Esophagus mucosa (tissue), 1 donor: ENCODE data around the gene KCTD17. TPM values are rescaled to one million over a fixed set of nuclear protein-coding genes. Genes with fewer than 3 reads are reported as not detected.

Experiments
- ATAC-seq: fragments of 200-7000 bp; cut with Tn5 transposase; one replicate; pipeline ENCODE4 v1.9.1; 2020
- total RNA-seq: library from RNA; stranded (reverse); gene quantifications from one replicate; pipeline ENCODE4 v1.2.4, GENCODE V29; 2023
- donor health status: DM: yes; HTN: yes; CAD: no.

The KCTD17 gene
- total RNA-seq, 1 donor from 2014 or later, result 3.9 TPM

GRCh38 chr22:37080838-37081237 is 29.3 kb downstream of the KCTD17 start:
- ATAC-seq, result no peak

DNA sequence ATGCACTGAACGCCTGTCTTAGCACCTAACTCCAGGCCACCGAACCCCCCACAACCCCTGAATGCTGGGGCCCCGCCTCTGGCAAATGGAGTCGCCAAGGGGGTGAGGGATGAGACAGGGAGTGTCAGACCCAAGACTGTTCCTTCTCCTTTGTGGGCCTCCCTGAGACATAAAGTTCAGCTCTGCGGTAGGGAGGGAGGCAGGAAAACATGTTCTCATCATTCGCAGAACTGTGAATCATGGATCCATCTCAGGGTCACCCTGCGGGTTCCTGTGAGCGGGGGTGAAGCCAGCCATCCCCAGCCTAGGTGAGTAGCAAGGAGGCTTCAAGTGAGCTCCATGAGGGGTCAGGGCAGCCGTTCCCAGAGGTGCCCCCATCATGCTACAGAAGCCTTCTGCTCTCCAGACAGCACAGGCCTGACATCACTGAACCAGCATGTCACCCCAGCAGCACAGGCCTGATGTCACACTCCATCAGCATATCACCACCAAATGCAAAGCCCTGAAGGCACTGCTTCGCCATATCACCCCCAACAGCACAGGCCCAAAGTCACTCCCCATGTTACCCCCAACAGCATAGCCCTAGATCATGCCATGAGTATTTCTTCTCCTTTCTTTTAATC is 30.8 kb downstream of the KCTD17 start:
- no peak for ATAC-seq

GRCh38 chr22:37083914-37084313 is 32.4 kb downstream of the KCTD17 start:
- ATAC-seq, result no peak

DNA sequence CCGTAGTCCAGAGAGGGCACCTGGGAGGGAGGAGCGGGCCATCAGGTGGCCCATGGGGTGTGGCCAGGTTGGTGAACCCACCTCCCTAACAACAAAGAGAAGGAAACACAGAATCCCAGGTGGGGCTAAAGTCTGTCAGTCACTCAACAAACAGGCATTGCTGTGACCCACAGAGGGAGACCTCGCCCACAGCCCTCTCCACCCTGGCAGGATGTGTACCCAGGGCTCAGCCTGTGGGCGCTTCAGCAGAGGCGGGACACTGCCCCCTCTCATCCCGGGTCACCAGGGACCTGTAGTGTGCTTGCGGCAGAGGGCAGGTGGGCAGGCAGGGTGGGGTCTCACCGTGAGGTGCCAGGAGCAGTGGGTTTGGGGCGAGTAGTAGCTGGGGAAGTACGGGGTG is 32.8 kb downstream of the KCTD17 start:
- no peak for ATAC-seq

DNA sequence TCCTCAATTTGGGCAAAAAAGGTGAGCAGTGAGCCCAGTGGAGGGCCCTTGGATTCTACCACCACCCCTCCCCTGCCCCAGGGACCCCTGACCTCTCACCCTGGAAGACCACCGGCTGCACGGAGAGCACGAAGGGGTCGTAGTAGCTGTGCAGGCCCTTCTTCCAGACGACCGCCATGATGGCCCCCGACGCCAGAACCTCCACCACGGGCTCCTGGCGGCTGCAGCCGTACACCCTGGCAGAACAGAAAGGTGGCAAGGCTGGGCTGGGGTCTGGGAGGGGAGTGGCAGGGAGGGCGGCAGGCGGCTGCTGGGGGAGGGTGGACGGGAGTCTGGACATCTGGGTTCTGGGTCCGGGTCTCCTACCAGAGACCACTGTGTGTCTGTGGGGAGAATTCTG is 34.6 kb downstream of the KCTD17 start:
- ATAC-seq, result no peak

GRCh38 chr22:37088108-37088605 is 36.6 kb downstream of the KCTD17 start:
- peak; percentile 15 for ATAC-seq

GRCh38 chr22:37088750-37089408 is 37.3 kb downstream of the KCTD17 start:
- ATAC-seq, result no peak

GRCh38 chr22:37089434-37089833 is 37.9 kb downstream of the KCTD17 start:
- ATAC-seq, result no peak

GRCh38 chr22:37090920-37091695 is 39.6 kb downstream of the KCTD17 start:
- ATAC-seq, result no peak

- ATAC-seq, result no peak
Observed at GRCh38 chr22:37091994-37092393, 40.5 kb downstream of the KCTD17 start.

DNA sequence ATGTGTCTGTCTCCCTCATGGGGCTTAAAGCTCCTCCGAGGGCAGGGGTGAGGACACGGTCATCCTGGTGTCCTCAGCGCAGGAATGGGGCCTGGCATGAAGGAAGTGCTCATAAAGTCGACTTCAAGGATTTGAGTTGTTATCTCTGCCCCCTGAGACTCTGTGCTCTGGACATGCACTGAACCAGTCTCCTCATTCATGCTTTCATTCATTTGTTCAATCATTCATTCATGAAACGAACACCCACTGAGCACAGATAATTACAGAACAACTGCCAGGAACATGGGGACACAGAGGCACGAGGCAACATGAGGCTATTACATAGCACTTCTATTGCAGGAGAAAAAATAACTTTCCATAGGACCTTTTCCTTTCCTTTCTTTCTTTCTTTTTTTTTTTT is 41.5 kb downstream of the KCTD17 start:
- no peak for ATAC-seq

DNA sequence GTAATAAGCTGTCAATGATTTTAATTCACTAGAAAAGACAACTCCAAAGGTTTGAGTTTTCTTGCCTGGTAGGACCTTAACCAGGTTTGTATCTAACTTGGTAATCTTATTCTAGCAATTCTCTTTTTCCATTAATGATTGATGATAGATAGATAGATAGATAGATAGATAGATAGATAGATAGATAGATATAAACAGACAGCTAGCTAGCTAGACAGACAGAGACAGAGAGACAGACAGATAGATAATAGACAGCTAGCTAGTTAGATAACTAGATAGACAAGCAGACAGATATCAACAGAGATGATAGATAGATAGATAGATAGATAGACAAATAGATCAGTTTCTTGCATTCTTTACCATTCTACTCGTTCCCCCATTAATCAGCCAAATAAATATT is 42.7 kb downstream of the KCTD17 start:
- no peak for ATAC-seq

DNA sequence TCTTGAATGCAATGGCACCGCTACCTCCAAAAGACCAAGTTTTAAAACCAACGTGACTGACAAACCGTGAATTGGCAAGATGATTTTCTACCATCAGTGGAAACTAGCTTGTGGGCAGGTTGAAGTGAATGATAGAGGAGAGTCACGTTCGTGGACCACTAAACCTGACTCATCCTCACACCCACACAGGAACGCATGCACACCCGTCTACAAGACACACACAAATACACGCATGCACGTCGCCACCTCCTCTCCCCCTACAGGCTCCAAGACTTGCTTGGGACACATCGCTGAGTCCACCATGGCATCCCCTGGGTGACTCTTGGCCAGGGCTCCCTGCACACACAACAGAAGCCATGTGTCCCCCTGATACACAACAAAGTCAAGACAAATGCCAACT is 43.6 kb downstream of the KCTD17 start:
- no peak for ATAC-seq

GRCh38 chr22:37097346-37097745 is 45.8 kb downstream of the KCTD17 start:
- no peak for ATAC-seq

GRCh38 chr22:37098976-37099591 is 47.5 kb downstream of the KCTD17 start:
- ATAC-seq, result no peak

- no peak for ATAC-seq
Observed at GRCh38 chr22:37100589-37101127, 49.1 kb downstream of the KCTD17 start.

DNA sequence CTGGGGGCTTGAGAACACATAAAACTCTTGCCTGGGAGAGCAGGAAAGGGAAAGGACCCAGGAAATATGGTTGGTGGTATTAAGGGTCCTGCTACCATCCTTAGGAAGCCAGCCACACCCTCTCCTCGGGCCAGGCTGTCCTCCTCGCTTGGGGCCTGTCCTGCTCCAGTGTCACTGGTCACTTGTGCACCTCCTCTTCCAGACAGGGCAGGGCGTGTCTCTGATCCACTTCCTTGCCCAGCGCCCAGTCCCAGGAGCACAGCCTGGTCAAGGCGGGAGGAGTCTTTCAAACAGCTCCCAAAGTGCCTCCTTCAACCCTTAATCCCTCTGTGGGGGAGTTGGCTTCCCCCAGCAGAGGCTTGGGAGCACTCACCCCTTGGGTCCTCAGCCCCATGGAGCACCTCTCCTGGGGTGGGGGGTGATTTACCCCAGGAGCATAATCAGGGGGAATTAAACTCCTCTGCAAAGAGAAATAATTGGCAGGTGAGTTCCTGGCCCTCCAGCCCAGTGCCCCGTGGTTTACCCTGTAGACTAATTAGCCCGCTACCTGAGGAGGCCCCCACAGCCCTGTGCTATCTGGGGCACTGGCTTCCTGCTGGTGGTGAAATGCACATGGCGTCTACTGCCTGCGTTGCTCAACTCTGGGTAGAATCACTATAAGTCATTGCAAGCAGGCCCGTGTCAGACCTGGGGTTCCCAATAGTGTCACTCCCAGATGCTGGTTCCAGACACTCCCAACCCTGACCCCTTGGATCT is 49.9 kb downstream of the KCTD17 start:
- ATAC-seq, result peak; percentile 26

DNA sequence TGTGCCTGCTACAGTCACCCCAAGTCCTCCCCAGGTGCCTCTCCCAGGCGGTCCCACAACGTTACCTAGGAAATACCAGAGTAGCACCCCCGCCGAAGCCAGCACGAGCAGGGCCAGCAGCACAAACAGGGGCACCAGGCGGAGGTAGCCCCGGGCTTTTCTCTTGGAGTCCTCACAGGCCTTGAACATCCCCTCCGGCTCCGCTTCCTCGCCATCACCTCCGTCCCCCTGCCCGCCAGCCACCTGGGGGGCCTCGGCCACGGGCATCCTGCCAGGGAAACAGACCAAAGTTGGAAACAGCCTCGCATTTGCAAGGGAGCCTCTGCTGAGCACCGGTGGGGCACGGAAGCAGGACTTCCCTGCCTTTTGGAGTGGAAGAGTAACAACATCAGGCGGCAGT is 51.6 kb downstream of the KCTD17 start:
- no peak for ATAC-seq

GRCh38 chr22:37103656-37104452 is 52.3 kb downstream of the KCTD17 start:
- no peak for ATAC-seq

DNA sequence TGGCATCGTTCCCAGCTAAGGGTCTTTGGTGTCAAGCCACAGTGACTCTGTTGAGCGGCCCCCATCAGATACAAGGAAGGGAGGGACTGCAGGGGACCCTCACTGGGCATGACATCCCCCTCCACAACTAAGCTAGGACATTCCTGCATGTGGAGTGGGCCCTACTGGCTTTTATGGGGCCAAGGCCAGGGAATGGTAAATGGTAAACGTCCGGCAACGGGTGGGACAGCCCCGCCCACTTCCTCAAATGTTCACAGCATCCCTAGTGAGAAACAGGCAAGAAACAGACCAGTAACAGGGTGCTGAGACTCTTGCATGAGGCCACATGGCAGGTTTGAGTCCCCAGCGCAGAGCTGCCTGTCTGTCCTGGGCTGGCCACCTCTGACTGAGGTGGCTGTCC is 53.6 kb downstream of the KCTD17 start:
- ATAC-seq, result no peak

DNA sequence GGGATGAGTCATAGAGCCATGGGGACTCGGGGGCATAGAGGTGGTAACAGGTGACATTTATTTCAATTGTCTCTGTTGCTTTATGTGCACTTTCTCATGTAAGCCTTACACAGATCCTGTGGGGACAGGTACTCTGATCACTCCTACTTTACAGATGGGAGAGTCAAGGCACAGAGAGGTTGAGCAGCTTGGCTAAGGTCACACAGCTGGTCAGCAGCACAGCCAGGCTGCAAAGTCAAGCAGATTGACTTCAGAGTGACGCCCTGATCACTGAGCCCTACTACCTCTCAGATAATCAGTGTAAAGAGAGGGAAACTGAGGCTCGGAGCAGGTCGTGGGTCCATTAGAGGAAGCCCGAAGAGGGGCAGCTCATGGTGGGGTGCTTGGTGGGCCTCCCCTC is 54.4 kb downstream of the KCTD17 start:
- no peak for ATAC-seq
